ENCODE results near the gene FOXP2.
"Not testable (repeated sequence)": the region's sequence is repeated elsewhere in the genome, so short reads cannot be mapped to it uniquely, and the experiment has no call there.

FOXP2 gene

GRCh38 chr7:114432061-114432460 is 17.4 kb downstream of the FOXP2 start:
- no peak for DNase-seq (ENCODE audit: low read depth, low spot score)
- no peak overlapping the region for H3K4me3 ChIP-seq (ENCODE audit: low read depth, low read length)
- CTCF ChIA-PET = no interaction called here
- TF ChIP-seq CTCF (IDR thresholded peaks at IDR 0.05; ENCODE audit: insufficient read depth, low read length, missing control alignments) = no peak
- POLR2A ChIA-PET = no interaction called here

GRCh38 chr7:114432703-114433102 is 18.1 kb downstream of the FOXP2 start:
- no peak overlapping the region for H3K4me3 ChIP-seq (ENCODE audit: low read depth, low read length)
- TF ChIP-seq CTCF (IDR thresholded peaks at IDR 0.05; ENCODE audit: insufficient read depth, low read length, missing control alignments) = no peak
- ChIA-PET CTCF (no interaction called here), POLR2A (no interaction called here)
- DNase-seq (ENCODE audit: low read depth, low spot score) = no peak

- POLR2A ChIA-PET = no interaction called here
- no peak overlapping the region for H3K4me3 ChIP-seq (ENCODE audit: low read depth, low read length)
- CTCF ChIA-PET = no interaction called here
- no peak for TF ChIP-seq CTCF (IDR thresholded peaks at IDR 0.05; ENCODE audit: insufficient read depth, low read length, missing control alignments)
- no peak for DNase-seq (ENCODE audit: low read depth, low spot score)
Measured at GRCh38 chr7:114439581-114439980, 25.0 kb downstream of the FOXP2 start.

GRCh38 chr7:114440927-114441326 is 26.3 kb downstream of the FOXP2 start:
- H3K4me3 ChIP-seq (ENCODE audit: low read depth, low read length); POLR2A ChIA-PET; DNase-seq (ENCODE audit: low read depth, low spot score); CTCF ChIA-PET: not testable (repeated sequence)

- no peak overlapping the region for H3K4me3 ChIP-seq (ENCODE audit: low read depth, low read length)
- CTCF ChIA-PET = no interaction called here
- TF ChIP-seq CTCF (IDR thresholded peaks at IDR 0.05; ENCODE audit: insufficient read depth, low read length, missing control alignments) = no peak
- POLR2A ChIA-PET = no interaction called here
- DNase-seq (ENCODE audit: low read depth, low spot score) = no peak
Measured at GRCh38 chr7:114444196-114444595, 29.6 kb downstream of the FOXP2 start.

GRCh38 chr7:114450431-114450830 is 35.8 kb downstream of the FOXP2 start:
- TF ChIP-seq CTCF (IDR thresholded peaks at IDR 0.05; ENCODE audit: insufficient read depth, low read length, missing control alignments) = no peak
- no peak for DNase-seq (ENCODE audit: low read depth, low spot score)
- CTCF ChIA-PET = no interaction called here
- POLR2A ChIA-PET = no interaction called here
- H3K4me3 ChIP-seq (ENCODE audit: low read depth, low read length) = no peak overlapping the region

- DNase-seq (ENCODE audit: low read depth, low spot score) = no peak
- ChIA-PET POLR2A (no interaction called here), CTCF (interaction anchor here (0.9 kb wide), 1 partner anchor 32 kb away, joined by 5 read pairs; no protein-coding TSS in a partner anchor)
- no peak for TF ChIP-seq CTCF (IDR thresholded peaks at IDR 0.05; ENCODE audit: insufficient read depth, low read length, missing control alignments)
- no peak overlapping the region for H3K4me3 ChIP-seq (ENCODE audit: low read depth, low read length)
Measured at GRCh38 chr7:114459574-114459973, 45.0 kb downstream of the FOXP2 start.

All from AG04449 (cell line).